ENCODE results near the gene TEFM. TPM values are rescaled to one million over a fixed set of nuclear protein-coding genes. Genes with fewer than 3 reads are reported as not detected.
"Not testable (repeated sequence)": the region's sequence is repeated elsewhere in the genome, so short reads cannot be mapped to it uniquely, and the experiment has no call there.

TEFM gene
- total and polyA plus RNA-seq, 2 of the 8 experiments (the other 6 are each of a cell fraction or from before 2014, with no cell fraction given), result 6.1 to 10.9 TPM

DNA sequence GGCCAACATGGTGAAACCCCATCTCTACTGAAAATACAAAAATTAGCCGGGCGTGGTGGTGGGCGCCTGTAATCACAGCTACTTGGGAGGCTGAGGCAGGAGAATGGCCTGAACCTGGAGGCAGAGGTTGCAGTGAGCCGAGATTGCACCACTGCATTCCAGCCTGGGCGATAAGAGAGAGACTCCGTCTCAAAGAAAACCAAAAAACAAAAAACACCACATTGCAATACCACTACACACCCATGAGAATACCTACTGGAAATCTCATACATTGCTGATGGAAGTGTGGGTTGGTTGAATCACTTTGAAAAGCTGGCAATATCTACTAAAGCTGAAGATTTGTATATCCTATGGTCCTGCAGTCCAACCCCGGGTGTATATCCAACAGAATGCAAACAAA lies 4.1 kb upstream of the TEFM start:
- H3K27me3 ChIP-seq (replicated peaks in 1 of 4; ENCODE audit: control insufficient read depth in 3 of 4, extremely low read depth in 1 of 4, insufficient read depth in 3 of 4, low read length in 3 of 4); H3K79me2 ChIP-seq (ENCODE audit: control insufficient read depth in 1 of 2, insufficient read depth in 2 of 2, low read length in 2 of 2); H3K36me3 ChIP-seq (ENCODE audit: control insufficient read depth in 2 of 4, insufficient read depth in 4 of 4, low read length in 3 of 4); H2BK12ac ChIP-seq (ENCODE audit: low read depth, low read length); H2BK15ac ChIP-seq (ENCODE audit: low read length); H3K9me3 ChIP-seq (ENCODE audit: insufficient read depth in 2 of 2, low read depth in 1 of 2, low read length in 1 of 2); H3K79me1 ChIP-seq (ENCODE audit: low read depth, low read length); H2BK20ac ChIP-seq (ENCODE audit: low read length); H3K4me1 ChIP-seq (replicated peaks in 1 of 4; ENCODE audit: control insufficient read depth in 3 of 4, insufficient read depth in 4 of 4, low read length in 3 of 4); DNase-seq (ENCODE audit: low read depth in 1 of 2, low spot score in 2 of 2); H4K8ac ChIP-seq (ENCODE audit: extremely low read depth, insufficient read depth, low read length); H2AFZ ChIP-seq (ENCODE audit: low read length); H3K9ac ChIP-seq (replicated peaks in 1 of 4; ENCODE audit: extremely low read depth in 1 of 4, low read depth in 3 of 4, low read length in 3 of 4); H3K4me3 ChIP-seq (ENCODE audit: extremely low read depth in 1 of 4, insufficient read depth in 2 of 4, low read depth in 3 of 4, low read length in 4 of 4); H4K91ac ChIP-seq (replicated peaks; ENCODE audit: insufficient read length, low read length); H3K23ac ChIP-seq (ENCODE audit: insufficient read length); H3K18ac ChIP-seq (ENCODE audit: extremely low read depth, low read length); H2AK5ac ChIP-seq (ENCODE audit: low read depth, low read length); H3K56ac ChIP-seq (replicated peaks; ENCODE audit: insufficient read length, low read depth, low read length); FAIRE-seq; H3K27ac ChIP-seq (ENCODE audit: low read depth, low read length); H4K5ac ChIP-seq (ENCODE audit: insufficient read length, low read depth, low read length); H4K20me1 ChIP-seq (replicated peaks in 1 of 2; ENCODE audit: control insufficient read depth in 1 of 2, insufficient read depth in 2 of 2, low read length in 2 of 2); H3K4ac ChIP-seq (replicated peaks; ENCODE audit: insufficient read length, low read depth, low read length); H3K14ac ChIP-seq (ENCODE audit: insufficient read length); H2BK120ac ChIP-seq (replicated peaks; ENCODE audit: low read depth, low read length); H3K4me2 ChIP-seq (ENCODE audit: insufficient read depth in 1 of 2, low read depth in 2 of 2, low read length in 2 of 2); H2BK5ac ChIP-seq (ENCODE audit: low read depth, low read length); POLR2A ChIA-PET (ENCODE audit: partially characterized antibody): not testable (repeated sequence)
- WGBS, 2 experiments (ENCODE audit: extremely low coverage in 1 of 2, insufficient coverage in 1 of 2, insufficient read length in 1 of 2, insufficient replicate concordance in 2 of 2, low coverage in 1 of 2, low lambda C conversion rate in 2 of 2, missing lambda C conversion rate in 1 of 2), result 93% methylated on average over 7 of the region's 7 CpGs; no CpG with 5 or more reads in 1 of the 2 experiments
- CTCF ChIA-PET (ENCODE audit: partially characterized antibody), result interaction anchor here (0.7 to 1.1 kb wide), 4 partner anchors 9 to 306 kb away, joined by 3 to 4 read pairs (median 4); no protein-coding TSS in a partner anchor
- peaks cover 10% of the 10 kb centered on the region; the same call in 1 of the 2 replicates for H3K23me2 ChIP-seq (ENCODE audit: low read depth, low read length)
